GM12878 (cell line): ENCODE results near the gene TNRC6C. TPM values are rescaled to one million over a fixed set of nuclear protein-coding genes. Genes with fewer than 3 reads are reported as not detected.

Experiments used
- ATAC-seq: fragments of 200-7000 bp; cut with Tn5 transposase; 3 replicates; pipeline ENCODE4 v1.9.1; 2020; ENCODE audit warnings: mild to moderate bottlenecking, moderate library complexity
- BruUV-seq: library from RNA; stranded (reverse); fragments of 400-500 nt; replicated peaks from 2 replicates; lab custom pipeline; 2021; lab: Mats Ljungman, UMichigan
- CTCF ChIA-PET: fragments of 300-600 bp; sonication (Branson Sonifier 250); formaldehyde crosslinking; extraction: SDS; loops from one replicate; lab custom pipeline; 2021; ENCODE audit warnings: inconsistent platforms; lab: Yijun Ruan, JAX
- POLR2A ChIA-PET: fragments of 350-600 bp; formaldehyde crosslinking; extraction: SDS; loops from one replicate; lab custom pipeline; 2021; ENCODE audit warnings: inconsistent platforms; lab: Charles Lee
- RAD21 ChIA-PET: fragments of 300-600 bp; sonication (Branson Sonifier 250); formaldehyde crosslinking; loops from one replicate; lab custom pipeline; 2023; ENCODE audit warnings: antibody characterized with exemption; ENCODE audit not compliant: unreplicated experiment; lab: Charles Lee
- SMC1A ChIA-PET: fragments of 300-600 bp; sonication (Branson Sonifier 250); formaldehyde crosslinking; loops from one replicate; lab custom pipeline; 2023; ENCODE audit not compliant: unreplicated experiment, uncharacterized antibody; lab: Charles Lee
- DNase-seq: peaks from one replicate; pipeline ENCODE4 v3.0.0-alpha.2; 2011; ENCODE audit warnings: low read depth, low spot score
- FAIRE-seq: peaks from 3 replicates; lab custom pipeline; 2011; peaks lifted over from hg19 to GRCh38; lab: Jason Lieb, UNC
- H2AFZ ChIP-seq: 2 replicates; pipeline ENCODE4 v1.6.0; 2011; ENCODE audit warnings: low read depth, low read length, control low read depth; ENCODE audit not compliant: control insufficient read depth
- H3K27ac ChIP-seq: 2 replicates; pipeline ENCODE4 v1.5.1; 2011; ENCODE audit warnings: control low read depth; ENCODE audit not compliant: control insufficient read depth, insufficient read depth
- H3K27me3 ChIP-seq, 2 experiments: replicated peaks in 1 of 2; 2 replicates each; pipeline versions ENCODE4 v1.6.0 to v1.6.1; 2011; ENCODE audit warnings: low read length in 1 of 2; ENCODE audit not compliant: control insufficient read depth in 2 of 2, insufficient read depth in 2 of 2
- H3K36me3 ChIP-seq, 2 experiments: 2 replicates each; pipeline ENCODE4 v1.5.1; 2011; ENCODE audit warnings: low read length in 1 of 2; ENCODE audit not compliant: control insufficient read depth in 2 of 2, insufficient read depth in 2 of 2
- H3K4me1 ChIP-seq: 2 replicates; pipeline ENCODE4 v1.6.1; 2011; ENCODE audit warnings: mild to moderate bottlenecking, low read length, moderate library complexity, mixed read lengths; ENCODE audit not compliant: control insufficient read depth, insufficient read depth
- H3K4me2 ChIP-seq: 2 replicates; pipeline ENCODE4 v1.6.0; 2011; ENCODE audit warnings: control low read depth; ENCODE audit not compliant: control insufficient read depth, insufficient read depth
- H3K4me3 ChIP-seq: fragments of 200-600 bp; sonication (generic); 2 replicates; pipeline ENCODE4 v1.5.1; 2016
- H3K79me2 ChIP-seq: 2 replicates; pipeline ENCODE4 v1.6.0; 2011; ENCODE audit warnings: low read length; ENCODE audit not compliant: control insufficient read depth, insufficient read depth
- H3K9ac ChIP-seq: 2 replicates; pipeline ENCODE4 v1.8.0; 2011; ENCODE audit warnings: low read length, control low read depth, mixed read lengths; ENCODE audit not compliant: control insufficient read depth, insufficient read depth
- H3K9me3 ChIP-seq: replicated peaks from 3 replicates; pipeline ENCODE4 v1.5.1; 2011; ENCODE audit warnings: mild to moderate bottlenecking, low read length; ENCODE audit not compliant: control insufficient read depth, insufficient read depth
- H4K20me1 ChIP-seq: 2 replicates; pipeline ENCODE4 v1.6.0; 2011; ENCODE audit not compliant: control insufficient read depth, insufficient read depth
- CHD2 ChIP-seq: IDR thresholded peaks from 2 replicates; pipeline ENCODE4 v1.6.1; 2011; ENCODE audit warnings: low read depth, low read length, improper control_type of control experiment, borderline replicate concordance
- CHD4 ChIP-seq: fragments of 200-600 bp; sonication (generic); IDR thresholded peaks from 2 replicates; pipeline ENCODE4 v1.6.1; 2016; ENCODE audit warnings: mild to moderate bottlenecking
- EZH2 ChIP-seq: IDR thresholded peaks from 2 replicates; pipeline ENCODE4 v1.6.1; 2012; ENCODE audit warnings: low read depth, mild to moderate bottlenecking, control low read depth, inconsistent platforms, low read length, borderline replicate concordance; ENCODE audit not compliant: control insufficient read depth
- FOXK2 ChIP-seq: fragments of 450-650 bp; IDR thresholded peaks from 2 replicates; pipeline ENCODE4 v1.6.1; 2017; ENCODE audit warnings: mild to moderate bottlenecking, moderate library complexity
- GABPA ChIP-seq: IDR thresholded peaks from 2 replicates; pipeline ENCODE4 v1.6.1; 2014; ENCODE audit warnings: antibody characterized with exemption, low read depth, mild to moderate bottlenecking, inconsistent platforms
- JUND ChIP-seq: IDR thresholded peaks from 2 replicates; pipeline ENCODE4 v1.6.1; 2012; ENCODE audit warnings: low read depth, mild to moderate bottlenecking, low read length, improper control_type of control experiment, moderate library complexity
- KAT2A ChIP-seq: conservative IDR thresholded peaks from 2 replicates; pipeline ENCODE4 v1.6.1; 2011; ENCODE audit warnings: low read depth, low read length; ENCODE audit not compliant: control insufficient read depth
- MAX ChIP-seq: IDR thresholded peaks from 2 replicates; pipeline ENCODE4 v1.6.1; 2012; ENCODE audit warnings: low read depth, low read length, improper control_type of control experiment
- MEF2A ChIP-seq: IDR thresholded peaks from 2 replicates; pipeline ENCODE4 v1.6.1; 2011; ENCODE audit warnings: low read depth, mild to moderate bottlenecking, low read length, moderate library complexity; ENCODE audit not compliant: insufficient read depth
- MYB ChIP-seq: fragments of 150-350 bp; IDR thresholded peaks from 2 replicates; pipeline ENCODE4 v1.6.1; 2014; ENCODE audit warnings: mild to moderate bottlenecking, low read depth, low read length, borderline replicate concordance
- MYC ChIP-seq: IDR thresholded peaks from 2 replicates; pipeline ENCODE4 v1.6.1; 2011; ENCODE audit warnings: mild to moderate bottlenecking, low read length, moderate library complexity, inconsistent platforms; ENCODE audit not compliant: insufficient read depth, insufficient replicate concordance, insufficient read length, severe bottlenecking
- NFYB ChIP-seq: IDR thresholded peaks from 2 replicates; pipeline ENCODE4 v1.6.1; 2011; ENCODE audit warnings: low read depth, mild to moderate bottlenecking, low read length, improper control_type of control experiment, moderate library complexity; ENCODE audit not compliant: insufficient read depth
- POLR2A ChIP-seq: IDR thresholded peaks from 2 replicates; pipeline ENCODE4 v1.6.1; 2011; ENCODE audit warnings: low read depth, mild to moderate bottlenecking, low read length
- POLR2AphosphoS2 ChIP-seq: IDR thresholded peaks from 2 replicates; pipeline ENCODE4 v1.6.1; 2011; ENCODE audit warnings: low read depth, mild to moderate bottlenecking, low read length, improper control_type of control experiment, moderate library complexity
- RAD51 ChIP-seq: fragments of 450-650 bp; IDR thresholded peaks from 2 replicates; pipeline ENCODE4 v1.6.1; 2016; ENCODE audit warnings: moderate library complexity, mild to moderate bottlenecking, inconsistent platforms
- RUNX3 ChIP-seq: IDR thresholded peaks from 2 replicates; pipeline ENCODE4 v1.6.1; 2012; ENCODE audit warnings: low read length, inconsistent platforms
- SMC3 ChIP-seq: IDR thresholded peaks from 2 replicates; pipeline ENCODE4 v1.6.1; 2011; ENCODE audit warnings: low read length, improper control_type of control experiment, borderline replicate concordance
- ZNF24 ChIP-seq: fragments of 450-650 bp; IDR thresholded peaks from 2 replicates; pipeline ENCODE4 v1.6.1; 2017; ENCODE audit warnings: antibody characterized with exemption, mild to moderate bottlenecking
- WGBS: methylation state at CpG from one replicate; pipeline ENCODE4 v1.1.6; 2016; ENCODE audit warnings: low lambda C conversion rate; ENCODE audit not compliant: insufficient replicate concordance, insufficient coverage; ENCODE audit errors: missing lambda C conversion rate; 5-methylcytosine and 5-hydroxymethylcytosine counted together
- in situ Hi-C: fragments of 300-500 bp; cut with MboI; formaldehyde crosslinking; loops from 9 replicates; pipeline ENCODE4 v1.14.3; 2018; ENCODE audit warnings: mixed read lengths
- intact Hi-C: fragments of 100-400 bp; cut with micrococcal nuclease; formaldehyde crosslinking; loops from one replicate; pipeline ENCODE4 v1.14.2; 2022; ENCODE audit not compliant: unreplicated experiment
- polyA plus RNA-seq, 11 experiments: library from polyadenylated mRNA; depleted of rRNA in 4 of 11; unstranded in 6 of 11; stranded (reverse) in 5 of 11; fragments of >200 nt; fragmentation: Nextera tagmentation in 4 of 11; fragmentation: Illumina TruSeq in 1 of 11; extraction: Ambion mirVana in 4 of 11; extraction: Trizol in 1 of 11; gene quantifications; 1 replicate in 1 of 11; 2 replicates in 10 of 11; pipeline versions ENCODE4 v1.2.1 to v1.2.3, GENCODE V29; 2011 to 2016; ENCODE audit warnings: inconsistent platforms in 2 of 11, missing spikeins in 2 of 11, low read depth in 1 of 11
- total RNA-seq, 4 experiments: library from RNA; depleted of rRNA in 3 of 4; stranded (reverse); fragments of >200 nt in 3 of 4; fragmentation: Illumina TruSeq in 1 of 4; extraction: Trizol in 1 of 4; gene quantifications; 2 replicates each; pipeline versions ENCODE4 v1.2.1 to v1.2.3, GENCODE V29; 2013 to 2021
- TF ChIP-seq, protein P1 (sequence below): fragments of 450-650 bp; IDR thresholded peaks from 2 replicates; pipeline ENCODE4 v1.6.1; 2017; ENCODE audit warnings: borderline replicate concordance
- TF ChIP-seq, protein P2 (sequence below): fragments of 150-350 bp; IDR thresholded peaks from 2 replicates; pipeline ENCODE4 v1.6.1; 2016; ENCODE audit warnings: low read depth, low read length

The TNRC6C gene
- total and polyA plus RNA-seq, 10 of the 15 experiments (the other 5 are each of a cell fraction or from before 2014, with no cell fraction given), result 0.40 to 6.1 (median 0.96) TPM

GRCh38 chr17:78069695-78070094, 111.2 kb downstream of the TNRC6C start (continued):
- TF ChIP-seq, protein P1, sequence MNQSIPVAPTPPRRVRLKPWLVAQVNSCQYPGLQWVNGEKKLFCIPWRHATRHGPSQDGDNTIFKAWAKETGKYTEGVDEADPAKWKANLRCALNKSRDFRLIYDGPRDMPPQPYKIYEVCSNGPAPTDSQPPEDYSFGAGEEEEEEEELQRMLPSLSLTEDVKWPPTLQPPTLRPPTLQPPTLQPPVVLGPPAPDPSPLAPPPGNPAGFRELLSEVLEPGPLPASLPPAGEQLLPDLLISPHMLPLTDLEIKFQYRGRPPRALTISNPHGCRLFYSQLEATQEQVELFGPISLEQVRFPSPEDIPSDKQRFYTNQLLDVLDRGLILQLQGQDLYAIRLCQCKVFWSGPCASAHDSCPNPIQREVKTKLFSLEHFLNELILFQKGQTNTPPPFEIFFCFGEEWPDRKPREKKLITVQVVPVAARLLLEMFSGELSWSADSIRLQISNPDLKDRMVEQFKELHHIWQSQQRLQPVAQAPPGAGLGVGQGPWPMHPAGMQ, result no peak
- TF ChIP-seq MYB, result no peak
- no peak for TF ChIP-seq CHD4
- no peak for TF ChIP-seq FOXK2
- TF ChIP-seq RUNX3, result no peak
- TF ChIP-seq KAT2A, result no peak
- TF ChIP-seq SMC3, result no peak
- no peak for TF ChIP-seq MAX

DNA sequence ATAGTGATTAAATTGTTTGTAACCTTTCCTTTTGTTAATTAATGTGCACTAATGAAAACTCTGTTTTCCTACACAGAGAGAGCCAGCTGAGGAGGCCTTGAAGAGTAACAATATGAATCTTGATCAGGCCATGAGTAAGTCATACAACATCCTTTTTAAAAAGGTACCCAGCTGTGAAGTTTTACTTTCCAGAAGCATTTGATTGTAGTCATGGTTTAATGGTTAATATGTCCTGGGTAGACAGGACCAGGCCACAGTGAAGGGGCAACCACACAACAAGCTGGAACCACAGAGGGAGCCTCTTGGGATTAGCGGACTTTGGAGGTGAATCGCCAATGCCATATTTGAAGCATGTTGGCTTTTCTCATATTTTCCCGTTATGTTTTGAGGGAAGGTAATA, 114.5 kb downstream of the TNRC6C start:
- WGBS, result 62% methylated on average over 3 of the region's 3 CpGs
- Histone ChIP-seq H3K36me3 (peaks cover 2 to 4% of the 10 kb centered on the region in 2 experiments), H3K4me2 (no peak overlapping the region), H3K4me3 (no peak overlapping the region), H4K20me1 (no peaks in the 10 kb centered on the region; the same call in none of the 2 replicates), H3K9ac (no peak overlapping the region), H3K79me2 (no peaks in the 10 kb centered on the region), H3K27me3 (no peaks in the 10 kb centered on the region), H2AFZ (no peak overlapping the region), H3K27ac (no peak overlapping the region), H3K9me3 (no peaks in the 10 kb centered on the region), H3K4me1 (no peaks in the 10 kb centered on the region)
- no peak for FAIRE-seq
- in situ Hi-C loops (no loop called here), intact Hi-C loops (no loop called here)
- ChIA-PET RAD21 (no interaction called here), SMC1A (no interaction called here), POLR2A (no interaction called here), CTCF (interaction anchor here (0.7 to 2.2 kb wide), 2 partner anchors 12 to 61 kb away, joined by 3 to 5 read pairs; no protein-coding TSS in a partner anchor)
- ATAC-seq, result no peak
- TF ChIP-seq POLR2AphosphoS2, result no peak
- TF ChIP-seq NFYB, result no peak
- TF ChIP-seq ZNF24, result no peak
- no peak for TF ChIP-seq RAD51
- TF ChIP-seq GABPA, result no peak
- no peak for TF ChIP-seq JUND
- no peak for TF ChIP-seq MEF2A
- no peak for TF ChIP-seq POLR2A
- no peak for TF ChIP-seq MYC
- no peak for TF ChIP-seq EZH2
- TF ChIP-seq, protein P2, sequence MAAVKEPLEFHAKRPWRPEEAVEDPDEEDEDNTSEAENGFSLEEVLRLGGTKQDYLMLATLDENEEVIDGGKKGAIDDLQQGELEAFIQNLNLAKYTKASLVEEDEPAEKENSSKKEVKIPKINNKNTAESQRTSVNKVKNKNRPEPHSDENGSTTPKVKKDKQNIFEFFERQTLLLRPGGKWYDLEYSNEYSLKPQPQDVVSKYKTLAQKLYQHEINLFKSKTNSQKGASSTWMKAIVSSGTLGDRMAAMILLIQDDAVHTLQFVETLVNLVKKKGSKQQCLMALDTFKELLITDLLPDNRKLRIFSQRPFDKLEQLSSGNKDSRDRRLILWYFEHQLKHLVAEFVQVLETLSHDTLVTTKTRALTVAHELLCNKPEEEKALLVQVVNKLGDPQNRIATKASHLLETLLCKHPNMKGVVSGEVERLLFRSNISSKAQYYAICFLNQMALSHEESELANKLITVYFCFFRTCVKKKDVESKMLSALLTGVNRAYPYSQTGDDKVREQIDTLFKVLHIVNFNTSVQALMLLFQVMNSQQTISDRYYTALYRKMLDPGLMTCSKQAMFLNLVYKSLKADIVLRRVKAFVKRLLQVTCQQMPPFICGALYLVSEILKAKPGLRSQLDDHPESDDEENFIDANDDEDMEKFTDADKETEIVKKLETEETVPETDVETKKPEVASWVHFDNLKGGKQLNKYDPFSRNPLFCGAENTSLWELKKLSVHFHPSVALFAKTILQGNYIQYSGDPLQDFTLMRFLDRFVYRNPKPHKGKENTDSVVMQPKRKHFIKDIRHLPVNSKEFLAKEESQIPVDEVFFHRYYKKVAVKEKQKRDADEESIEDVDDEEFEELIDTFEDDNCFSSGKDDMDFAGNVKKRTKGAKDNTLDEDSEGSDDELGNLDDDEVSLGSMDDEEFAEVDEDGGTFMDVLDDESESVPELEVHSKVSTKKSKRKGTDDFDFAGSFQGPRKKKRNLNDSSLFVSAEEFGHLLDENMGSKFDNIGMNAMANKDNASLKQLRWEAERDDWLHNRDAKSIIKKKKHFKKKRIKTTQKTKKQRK, result no peak
- TF ChIP-seq CHD2, result no peak
- no TSS peak for BruUV-seq
- DNase-seq, result no peak
